ENCODE data around the gene CTSA. TPM values are rescaled to one million over a fixed set of nuclear protein-coding genes. Genes with fewer than 3 reads are reported as not detected.

Gene CTSA
- total RNA-seq, 4 donors from 2014 or later, result 79.1 to 164 (median 109) TPM

DNA sequence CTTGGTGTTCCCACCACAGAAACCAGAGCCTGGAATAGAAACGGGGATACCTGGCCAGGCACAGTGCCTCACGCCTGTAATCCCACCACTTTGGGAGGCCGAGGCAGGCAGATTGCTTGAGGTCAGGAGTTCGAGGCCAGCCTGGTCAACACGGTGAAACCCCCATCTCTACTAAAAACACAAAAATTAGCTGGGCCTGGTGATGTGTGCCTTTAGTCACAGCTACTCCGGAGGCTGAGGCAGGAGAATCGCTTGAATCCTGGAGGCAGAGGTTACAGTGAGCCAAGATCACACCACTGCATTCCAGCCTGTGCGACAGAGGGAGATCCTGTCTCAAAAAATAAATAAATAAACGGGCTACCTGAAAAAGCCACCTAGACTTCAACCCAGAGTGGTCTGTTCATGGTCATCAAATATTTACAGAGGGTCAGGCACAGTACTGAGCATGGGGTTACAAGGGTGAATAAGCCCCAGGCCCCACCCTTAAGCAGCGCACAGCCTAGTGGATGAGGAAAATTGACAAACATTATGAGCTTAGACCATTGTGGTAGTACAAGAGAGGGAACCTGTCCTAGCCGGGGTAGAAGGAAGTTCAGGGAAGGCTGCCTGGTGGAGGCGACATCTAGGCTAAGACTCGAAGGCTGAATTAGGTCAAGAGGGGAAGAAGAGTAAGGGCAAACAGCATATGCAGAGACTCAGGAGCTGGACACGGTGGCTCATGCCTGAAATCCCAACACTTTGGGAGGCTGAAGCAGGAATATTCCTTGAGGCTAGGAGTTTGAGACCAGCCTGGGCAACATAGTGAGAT lies 36.1 kb downstream of the CTSA start:
- no peak for TF ChIP-seq CTCF (IDR thresholded peaks at IDR 0.05; ENCODE audit: low read depth)

GRCh38 chr20:45933266-45934045 lies 42.3 kb downstream of the CTSA start:
- TF ChIP-seq CTCF (IDR thresholded peaks at IDR 0.05; ENCODE audit: low read depth), result no peak

DNA sequence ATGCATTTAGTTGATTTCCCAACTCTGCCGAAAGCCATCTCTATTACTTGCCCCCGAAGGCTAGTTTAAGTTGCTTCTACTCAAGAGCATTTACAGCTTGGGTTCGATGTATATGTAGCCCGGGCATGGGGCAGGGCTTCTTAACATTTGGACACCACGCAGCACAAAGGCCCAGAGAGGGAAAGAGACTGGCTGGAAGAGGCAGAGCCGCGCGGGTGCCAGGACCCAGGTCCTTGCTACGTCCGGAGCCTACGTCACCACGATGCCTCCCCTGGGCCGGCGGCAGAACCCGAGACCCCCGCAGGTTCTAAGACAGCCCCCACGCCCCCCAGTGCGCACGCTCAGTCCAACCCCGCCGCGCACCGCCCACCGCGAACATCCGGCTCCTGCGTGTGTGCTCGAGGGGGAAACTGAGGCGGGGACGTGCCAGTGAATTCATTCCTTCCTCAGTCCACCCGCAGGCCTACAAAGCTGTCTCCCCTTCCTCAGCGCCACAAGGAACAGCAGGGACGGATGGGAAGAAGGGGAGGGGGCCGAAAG lies 43.0 kb downstream of the CTSA start:
- no peak for TF ChIP-seq CTCF (IDR thresholded peaks at IDR 0.05; ENCODE audit: low read depth)

- TF ChIP-seq CTCF (IDR thresholded peaks at IDR 0.05; ENCODE audit: low read depth), result no peak
Observed at GRCh38 chr20:45934586-45935415, 43.7 kb downstream of the CTSA start, which contains the start of gene PCIF1. Gene PCIF1, plus strand, starts transcription at chr20:45934683. Its CDS starts 4,317 bp downstream, at chr20:45939000.

GRCh38 chr20:45935416-45936046 lies 44.4 kb downstream of the CTSA start:
- no peak for TF ChIP-seq CTCF (IDR thresholded peaks at IDR 0.05; ENCODE audit: low read depth)

- TF ChIP-seq CTCF (IDR thresholded peaks at IDR 0.05; ENCODE audit: low read depth), result no peak
Observed at GRCh38 chr20:45937765-45938164, 46.6 kb downstream of the CTSA start.
